H1 (cell line): Measurements from ENCODE around the gene LRP5. TPM values are rescaled to one million over a fixed set of nuclear protein-coding genes. Genes with fewer than 3 reads are reported as not detected.

ENCODE experiments used
- CTCF ChIA-PET: fragments of 300-600 bp; sonication (Branson Sonifier 250); formaldehyde crosslinking; loops from one replicate; lab custom pipeline; 2021; ENCODE audit not compliant: partially characterized antibody; lab: Charles Lee
- POLR2A ChIA-PET: fragments of 300-600 bp; sonication (Branson Sonifier 250); formaldehyde crosslinking; loops from one replicate; lab custom pipeline; 2021; ENCODE audit warnings: inconsistent platforms; ENCODE audit not compliant: partially characterized antibody; lab: Charles Lee
- DNase-seq, 2 experiments: peaks; one replicate each; pipeline versions ENCODE4 v3.0.0 to v3.0.0-alpha.2; 2010 to 2022; ENCODE audit warnings: low spot score in 2 of 2, low read depth in 1 of 2, mixed read lengths in 1 of 2
- FAIRE-seq: peaks from 2 replicates; lab custom pipeline; 2011; peaks lifted over from hg19 to GRCh38; lab: Jason Lieb, UNC
- H2AFZ ChIP-seq: 2 replicates; pipeline ENCODE4 v1.8.1; 2012; ENCODE audit warnings: low read length, inconsistent platforms
- H2AK5ac ChIP-seq: 2 replicates; pipeline ENCODE4 v1.6.1; 2013; ENCODE audit warnings: low read depth, low read length
- H2BK120ac ChIP-seq: replicated peaks from 2 replicates; pipeline ENCODE3; 2013; ENCODE audit warnings: low read depth, low read length, inconsistent platforms
- H2BK12ac ChIP-seq: 2 replicates; pipeline ENCODE4 v1.6.1; 2013; ENCODE audit warnings: low read depth, low read length
- H2BK15ac ChIP-seq: 2 replicates; pipeline ENCODE4 v1.6.1; 2013; ENCODE audit warnings: low read length
- H2BK20ac ChIP-seq: 2 replicates; pipeline ENCODE4 v1.6.1; 2013; ENCODE audit warnings: low read length
- H2BK5ac ChIP-seq: 2 replicates; pipeline ENCODE4 v1.6.1; 2013; ENCODE audit warnings: low read depth, low read length
- H3K14ac ChIP-seq: 2 replicates; pipeline ENCODE4 v1.6.1; 2013; ENCODE audit warnings: inconsistent platforms; ENCODE audit not compliant: insufficient read length
- H3K18ac ChIP-seq: 2 replicates; pipeline ENCODE4 v1.6.1; 2013; ENCODE audit warnings: low read length; ENCODE audit errors: extremely low read depth
- H3K23ac ChIP-seq: 2 replicates; pipeline ENCODE4 v1.6.1; 2013; ENCODE audit warnings: inconsistent platforms; ENCODE audit not compliant: insufficient read length
- H3K23me2 ChIP-seq: 2 replicates; pipeline ENCODE4 v1.6.1; 2013; ENCODE audit warnings: low read depth, low read length
- H3K27ac ChIP-seq: 2 replicates; pipeline ENCODE4 v1.6.1; 2011; ENCODE audit warnings: low read depth, low read length, inconsistent platforms
- H3K27me3 ChIP-seq, 4 experiments: replicated peaks in 1 of 4; 1 replicate in 1 of 4; 2 replicates in 3 of 4; pipeline versions ENCODE4 v1.6.1 to v1.8.1; 2011 to 2013; ENCODE audit warnings: low read length in 3 of 4, mild to moderate bottlenecking in 3 of 4, inconsistent platforms in 2 of 4, mixed read lengths in 2 of 4, moderate library complexity in 1 of 4; ENCODE audit not compliant: control insufficient read depth in 3 of 4, insufficient read depth in 3 of 4; ENCODE audit errors: extremely low read depth in 1 of 4
- H3K36me3 ChIP-seq, 4 experiments: 2 replicates each; pipeline versions ENCODE4 v1.6.1 to v1.8.1; 2011 to 2013; ENCODE audit warnings: mild to moderate bottlenecking in 4 of 4, low read length in 3 of 4, moderate library complexity in 2 of 4, control low read depth in 1 of 4, inconsistent platforms in 1 of 4; ENCODE audit not compliant: insufficient read depth in 4 of 4, control insufficient read depth in 2 of 4
- H3K4ac ChIP-seq: replicated peaks from 2 replicates; pipeline ENCODE3; 2013; ENCODE audit warnings: low read length, low read depth, mixed read lengths, inconsistent platforms; ENCODE audit not compliant: insufficient read length
- H3K4me1 ChIP-seq, 4 experiments: replicated peaks in 1 of 4; 1 replicate in 1 of 4; 2 replicates in 3 of 4; pipeline versions ENCODE4 v1.6.1 to v1.8.1; 2011 to 2013; ENCODE audit warnings: low read length in 3 of 4, inconsistent platforms in 2 of 4, mixed read lengths in 1 of 4; ENCODE audit not compliant: insufficient read depth in 4 of 4, control insufficient read depth in 3 of 4
- H3K4me2 ChIP-seq, 2 experiments: 2 replicates each; pipeline versions ENCODE4 v1.6.1 to v1.8.1; 2011 to 2013; ENCODE audit warnings: low read depth in 2 of 2, low read length in 2 of 2, control low read depth in 1 of 2, inconsistent platforms in 1 of 2, mild to moderate bottlenecking in 1 of 2; ENCODE audit not compliant: insufficient read depth in 1 of 2
- H3K4me3 ChIP-seq, 4 experiments: fragments of 200-600, 300-600 bp in 1 of 4; sonication (generic), shearing (Covaris generic), sonication (Bioruptor Twin) in 1 of 4; 2 replicates each; pipeline versions ENCODE4 v1.5.1 to v1.8.1; 2011 to 2016; ENCODE audit warnings: low read length in 4 of 4, low read depth in 3 of 4, control low read depth in 2 of 4, inconsistent platforms in 2 of 4, mild to moderate bottlenecking in 2 of 4, mixed read lengths in 1 of 4, moderate library complexity in 1 of 4; ENCODE audit not compliant: insufficient read depth in 2 of 4; ENCODE audit errors: extremely low read depth in 1 of 4
- H3K56ac ChIP-seq: replicated peaks from 2 replicates; pipeline ENCODE3; 2013; ENCODE audit warnings: low read depth, mild to moderate bottlenecking, mixed read lengths, low read length, inconsistent platforms; ENCODE audit not compliant: insufficient read length
- H3K79me1 ChIP-seq: 2 replicates; pipeline ENCODE4 v1.6.1; 2013; ENCODE audit warnings: low read depth, low read length, control low read depth
- H3K79me2 ChIP-seq, 2 experiments: 2 replicates each; pipeline versions ENCODE4 v1.6.1 to v1.8.1; 2012 to 2013; ENCODE audit warnings: low read length in 2 of 2, mild to moderate bottlenecking in 2 of 2, inconsistent platforms in 1 of 2; ENCODE audit not compliant: insufficient read depth in 2 of 2, control insufficient read depth in 1 of 2
- H3K9ac ChIP-seq, 4 experiments: replicated peaks in 1 of 4; 1 replicate in 1 of 4; 2 replicates in 3 of 4; pipeline versions ENCODE4 v1.6.1 to v1.8.1; 2011 to 2013; ENCODE audit warnings: low read depth in 3 of 4, low read length in 3 of 4, control low read depth in 2 of 4, mild to moderate bottlenecking in 2 of 4, moderate library complexity in 2 of 4, inconsistent platforms in 1 of 4; ENCODE audit errors: extremely low read depth in 1 of 4
- H3K9me3 ChIP-seq, 2 experiments: 2 replicates each; pipeline versions ENCODE4 v1.6.1 to v1.8.1; 2012 to 2013; ENCODE audit warnings: mild to moderate bottlenecking in 2 of 2, moderate library complexity in 2 of 2, control low read depth in 1 of 2, inconsistent platforms in 1 of 2, low read depth in 1 of 2, low read length in 1 of 2, mixed read lengths in 1 of 2; ENCODE audit not compliant: insufficient read depth in 2 of 2
- H4K20me1 ChIP-seq, 2 experiments: replicated peaks in 1 of 2; 2 replicates each; pipeline versions ENCODE3 to v1.8.1; 2011 to 2013; ENCODE audit warnings: inconsistent platforms in 2 of 2, low read length in 2 of 2, mild to moderate bottlenecking in 1 of 2; ENCODE audit not compliant: insufficient read depth in 2 of 2, control insufficient read depth in 1 of 2
- H4K5ac ChIP-seq: 2 replicates; pipeline ENCODE4 v1.6.1; 2013; ENCODE audit warnings: low read length, low read depth, mixed read lengths, inconsistent platforms; ENCODE audit not compliant: insufficient read length
- H4K8ac ChIP-seq: 2 replicates; pipeline ENCODE4 v1.8.0; 2013; ENCODE audit warnings: mild to moderate bottlenecking, moderate library complexity, low read length, inconsistent platforms; ENCODE audit not compliant: insufficient read depth; ENCODE audit errors: extremely low read depth
- H4K91ac ChIP-seq: replicated peaks from 2 replicates; pipeline ENCODE3; 2013; ENCODE audit warnings: low read length, mixed read lengths, inconsistent platforms; ENCODE audit not compliant: insufficient read length
- CTBP2 ChIP-seq: IDR thresholded peaks from 2 replicates; pipeline ENCODE4 v1.7.0; 2011; ENCODE audit warnings: borderline replicate concordance, mild to moderate bottlenecking, moderate library complexity, mixed read lengths, low read length; ENCODE audit not compliant: insufficient read depth, insufficient read length
- CTCF ChIP-seq, 3 experiments: IDR thresholded peaks; 1 replicate in 2 of 3; 2 replicates in 1 of 3; pipeline versions ENCODE4 v1.5.1 to v1.6.1; 2011; ENCODE audit warnings: low read length in 3 of 3, mild to moderate bottlenecking in 3 of 3, inconsistent platforms in 2 of 3, low read depth in 1 of 3, moderate library complexity in 1 of 3; ENCODE audit not compliant: insufficient read depth in 1 of 3; ENCODE audit errors: control extremely low read depth in 1 of 3
- E2F6 ChIP-seq: IDR thresholded peaks from 2 replicates; pipeline ENCODE4 v1.6.1; 2012; ENCODE audit warnings: inconsistent platforms
- EP300 ChIP-seq, 2 experiments: IDR thresholded peaks; 1 replicate in 1 of 2; 2 replicates in 1 of 2; pipeline ENCODE4 v1.6.1; 2011 to 2012; ENCODE audit warnings: low read depth in 2 of 2, low read length in 2 of 2, mild to moderate bottlenecking in 2 of 2, borderline replicate concordance in 1 of 2, inconsistent platforms in 1 of 2, moderate library complexity in 1 of 2
- EZH2 ChIP-seq: fragments of 200-600 bp; sonication (generic); IDR thresholded peaks from 2 replicates; pipeline ENCODE4 v1.7.1; 2012; ENCODE audit warnings: low read depth, mild to moderate bottlenecking, moderate library complexity, low read length, inconsistent platforms; ENCODE audit not compliant: severe bottlenecking
- MAX ChIP-seq: IDR thresholded peaks from 2 replicates; pipeline ENCODE4 v1.6.1; 2012; ENCODE audit warnings: inconsistent platforms
- SUZ12 ChIP-seq: fragments of 200-600 bp; sonication (generic); IDR thresholded peaks from 2 replicates; pipeline ENCODE4 v1.6.1; 2012; ENCODE audit warnings: mild to moderate bottlenecking, inconsistent platforms, low read length, moderate library complexity, mixed read lengths
- WGBS, 2 experiments: shearing (Covaris generic) in 1 of 2; methylation state at CpG; one replicate each; pipeline versions ENCODE4 v1.1.6 to v1.1.7; 2013 to 2015; ENCODE audit warnings: low lambda C conversion rate in 2 of 2, mixed read lengths in 2 of 2, inconsistent platforms in 1 of 2, low coverage in 1 of 2, missing lambda C conversion rate in 1 of 2; ENCODE audit not compliant: insufficient replicate concordance in 2 of 2, insufficient coverage in 1 of 2, insufficient read length in 1 of 2; ENCODE audit errors: extremely low coverage in 1 of 2, missing lambda C conversion rate in 1 of 2; 5-methylcytosine and 5-hydroxymethylcytosine counted together
- polyA plus RNA-seq, 7 experiments: library from polyadenylated mRNA; depleted of rRNA in 3 of 7; stranded (reverse) in 5 of 7; unstranded in 2 of 7; fragments of >200 nt in 5 of 7; fragments of 200-250 nt in 2 of 7; gene quantifications; 1 replicate in 5 of 7; 2 replicates in 1 of 7; 4 replicates in 1 of 7; pipeline versions ENCODE4 v1.2.1 to v1.2.3, GENCODE V29; 2011 to 2013; ENCODE audit warnings: missing spikeins in 2 of 7, mixed read lengths in 2 of 7
- total RNA-seq: library from RNA; stranded (reverse); fragmentation: NEBNext Ultra II Directional; extraction: Animal tissue kit (Norgen Biotek cat#: 25700); gene quantifications from 2 replicates; pipeline ENCODE4 v1.2.1, GENCODE V29; 2021

LRP5 gene
- total and polyA plus RNA-seq, 2 of the 8 experiments (the other 6 are each of a cell fraction or from before 2014, with no cell fraction given) = 19.0 to 38.9 TPM

GRCh38 chr11:68384530-68385081 lies 72.2 kb downstream of the LRP5 start:
- Histone ChIP-seq H3K14ac (no peak overlapping the region), H2BK120ac (no peak overlapping the region), H3K9ac (no peak overlapping the region), H3K9me3 (peaks cover 6 to 12% of the 10 kb centered on the region in 2 experiments; a peak in 3 of 4 replicates), H2BK20ac (no peak overlapping the region), H4K5ac (no peak overlapping the region), H3K27ac (no peak overlapping the region), H3K23me2 (peaks cover 7% of the 10 kb centered on the region; the same call in 1 of the 2 replicates), H3K4ac (no peak overlapping the region), H2AK5ac (no peak overlapping the region), H2AFZ (no peak overlapping the region), H4K20me1 (peaks cover 0 to 4% of the 10 kb centered on the region in 2 experiments), H3K23ac (no peak overlapping the region), H4K8ac (no peak overlapping the region), H3K79me2 (no peaks in the 10 kb centered on the region), H3K4me1 (no peaks in the 10 kb centered on the region), H3K4me3 (no peak overlapping the region), H2BK12ac (no peak overlapping the region), H3K36me3 (peaks cover 0 to 13% (median 12%) of the 10 kb centered on the region in 4 experiments; a peak in 7 of 8 replicates), H3K4me2 (no peak overlapping the region), H3K79me1 (no peaks in the 10 kb centered on the region), H3K27me3 (no peaks in the 10 kb centered on the region), H4K91ac (no peak overlapping the region), H2BK5ac (no peak overlapping the region; the same call in 1 of the 2 replicates), H2BK15ac (no peak overlapping the region), H3K56ac (no peak overlapping the region), H3K18ac (no peak overlapping the region)
- ChIA-PET CTCF (interaction anchor here (0.6 to 4.6 kb wide), 17 partner anchors 8 to 296 kb away, joined by 3 to 19 read pairs (median 4); no protein-coding TSS in a partner anchor), POLR2A (no interaction called here)
- FAIRE-seq (no peak), DNase-seq (no peak)
- 94% methylated on average over 13 of the region's 13 CpGs; no CpG with 5 or more reads in 1 of the 2 experiments for whole genome bisulfite sequencing, 2 experiments
- TF ChIP-seq SUZ12 (no peak), CTCF (IDR thresholded peaks at IDR 0.05; ENCODE audit: control extremely low read depth in 1 of 3, insufficient read depth in 1 of 3, low read depth in 1 of 3, low read length in 3 of 3) (no peak), EZH2 (no peak), EP300 (IDR thresholded peaks at IDR 0.05; ENCODE audit: borderline replicate concordance in 1 of 2, low read depth in 2 of 2, low read length in 2 of 2) (no peak), CTBP2 (no peak), MAX (no peak), E2F6 (no peak)
